ENCODE measurements around the gene SH2D5.

The SH2D5 gene

DNA sequence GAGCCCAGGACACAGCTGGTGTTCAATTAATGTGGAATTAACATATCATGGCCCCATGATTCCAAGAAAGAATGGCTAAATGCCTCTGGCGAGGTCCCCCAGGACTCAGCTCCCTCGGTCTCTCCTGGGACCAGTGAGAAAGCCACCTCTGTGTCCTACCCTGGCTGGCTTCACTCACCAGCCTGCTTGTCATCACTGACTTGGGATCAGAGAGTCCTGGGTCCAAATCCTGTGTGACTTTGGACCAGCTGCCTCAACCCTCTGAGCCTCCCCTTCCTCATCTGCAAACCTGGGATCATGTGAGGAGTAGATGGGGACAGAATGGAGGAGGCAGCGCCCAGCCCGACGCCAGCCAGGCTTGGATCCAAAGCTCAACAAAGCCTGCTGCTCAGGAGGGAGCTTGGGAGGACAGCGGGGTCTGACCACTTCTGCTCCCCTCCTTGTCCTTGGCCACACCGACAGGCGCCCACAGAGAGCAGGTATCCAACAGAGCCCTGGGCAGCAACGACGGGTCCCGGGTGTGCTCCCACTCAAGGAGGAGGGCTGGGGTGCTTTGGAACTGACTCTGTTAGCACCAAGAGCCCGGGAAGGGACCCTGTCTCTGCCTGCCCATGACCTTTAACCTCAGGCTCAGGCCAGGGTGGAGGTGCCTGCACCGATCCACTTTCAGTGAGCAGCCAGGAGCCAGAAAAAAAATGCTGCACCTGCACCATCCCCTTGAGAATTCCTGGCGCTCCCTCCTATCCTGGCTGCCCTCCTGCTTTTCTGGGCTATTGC lies 3.2 kb downstream of the SH2D5 start:
- no peak for ATAC-seq

GRCh38 chr1:20728371-20729154 lies 3.9 kb downstream of the SH2D5 start:
- TF ChIP-seq BACH2 (CRISPR knock-in tag; IDR thresholded peaks at IDR 0.05; ENCODE audit: borderline replicate concordance) (no peak), CSDC2 (CRISPR knock-in tag; IDR thresholded peaks at IDR 0.05) (no peak), GLIS3 (CRISPR knock-in tag; IDR thresholded peaks at IDR 0.05) (no peak), SNAI2 (CRISPR knock-in tag; IDR thresholded peaks at IDR 0.05) (no peak), CREB5 (CRISPR knock-in tag; IDR thresholded peaks at IDR 0.05; ENCODE audit: low read depth) (no peak), RARB (CRISPR knock-in tag; IDR thresholded peaks at IDR 0.05) (no peak), ZNF565 (CRISPR knock-in tag; conservative IDR thresholded peaks at IDR 0.05; ENCODE audit: low read depth) (no peak), TOX (CRISPR knock-in tag; IDR thresholded peaks at IDR 0.05; ENCODE audit: borderline replicate concordance) (no peak), ESRRG (CRISPR knock-in tag; IDR thresholded peaks at IDR 0.05) (no peak)
- TF ChIP-seq, protein P1, sequence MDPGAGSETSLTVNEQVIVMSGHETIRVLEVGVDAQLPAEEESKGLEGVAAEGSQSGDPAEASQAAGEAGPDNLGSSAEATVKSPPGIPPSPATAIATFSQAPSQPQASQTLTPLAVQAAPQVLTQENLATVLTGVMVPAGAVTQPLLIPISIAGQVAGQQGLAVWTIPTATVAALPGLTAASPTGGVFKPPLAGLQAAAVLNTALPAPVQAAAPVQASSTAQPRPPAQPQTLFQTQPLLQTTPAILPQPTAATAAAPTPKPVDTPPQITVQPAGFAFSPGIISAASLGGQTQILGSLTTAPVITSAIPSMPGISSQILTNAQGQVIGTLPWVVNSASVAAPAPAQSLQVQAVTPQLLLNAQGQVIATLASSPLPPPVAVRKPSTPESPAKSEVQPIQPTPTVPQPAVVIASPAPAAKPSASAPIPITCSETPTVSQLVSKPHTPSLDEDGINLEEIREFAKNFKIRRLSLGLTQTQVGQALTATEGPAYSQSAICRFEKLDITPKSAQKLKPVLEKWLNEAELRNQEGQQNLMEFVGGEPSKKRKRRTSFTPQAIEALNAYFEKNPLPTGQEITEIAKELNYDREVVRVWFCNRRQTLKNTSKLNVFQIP (CRISPR knock-in tag; IDR thresholded peaks at IDR 0.05; ENCODE audit: borderline replicate concordance, low read depth): no peak
- no peak for ATAC-seq

More for the DNA sequence above, 3.2 kb downstream of the SH2D5 start:
- TF ChIP-seq ESRRG (CRISPR knock-in tag; IDR thresholded peaks at IDR 0.05): no peak
- TF ChIP-seq GLIS3 (CRISPR knock-in tag; IDR thresholded peaks at IDR 0.05): no peak
- TF ChIP-seq ZNF8 (CRISPR knock-in tag; IDR thresholded peaks at IDR 0.05): no peak
- no peak for TF ChIP-seq RARB (CRISPR knock-in tag; IDR thresholded peaks at IDR 0.05)
- no peak for TF ChIP-seq ZFP3 (CRISPR knock-in tag; IDR thresholded peaks at IDR 0.05)
- TF ChIP-seq ZNF565 (CRISPR knock-in tag; conservative IDR thresholded peaks at IDR 0.05; ENCODE audit: low read depth): no peak
- no peak for TF ChIP-seq TSHZ2 (CRISPR knock-in tag; IDR thresholded peaks at IDR 0.05)
- TF ChIP-seq ZFP30 (CRISPR knock-in tag; IDR thresholded peaks at IDR 0.05): no peak
- TF ChIP-seq CSDC2 (CRISPR knock-in tag; IDR thresholded peaks at IDR 0.05): no peak
- TF ChIP-seq ARNTL (CRISPR knock-in tag; IDR thresholded peaks at IDR 0.05; ENCODE audit: borderline replicate concordance, low read depth): no peak
- no peak for TF ChIP-seq OSR1 (CRISPR knock-in tag; IDR thresholded peaks at IDR 0.05)

- TF ChIP-seq TOX (CRISPR knock-in tag; IDR thresholded peaks at IDR 0.05; ENCODE audit: borderline replicate concordance) (no peak), ESRRG (CRISPR knock-in tag; IDR thresholded peaks at IDR 0.05) (no peak), ARNTL (CRISPR knock-in tag; IDR thresholded peaks at IDR 0.05; ENCODE audit: borderline replicate concordance, low read depth) (no peak), SNAI2 (CRISPR knock-in tag; IDR thresholded peaks at IDR 0.05) (no peak), GLIS3 (CRISPR knock-in tag; IDR thresholded peaks at IDR 0.05) (no peak), ZFP3 (CRISPR knock-in tag; IDR thresholded peaks at IDR 0.05) (no peak), ZC3H10 (CRISPR knock-in tag; IDR thresholded peaks at IDR 0.05) (no peak)
- TF ChIP-seq, protein P2, sequence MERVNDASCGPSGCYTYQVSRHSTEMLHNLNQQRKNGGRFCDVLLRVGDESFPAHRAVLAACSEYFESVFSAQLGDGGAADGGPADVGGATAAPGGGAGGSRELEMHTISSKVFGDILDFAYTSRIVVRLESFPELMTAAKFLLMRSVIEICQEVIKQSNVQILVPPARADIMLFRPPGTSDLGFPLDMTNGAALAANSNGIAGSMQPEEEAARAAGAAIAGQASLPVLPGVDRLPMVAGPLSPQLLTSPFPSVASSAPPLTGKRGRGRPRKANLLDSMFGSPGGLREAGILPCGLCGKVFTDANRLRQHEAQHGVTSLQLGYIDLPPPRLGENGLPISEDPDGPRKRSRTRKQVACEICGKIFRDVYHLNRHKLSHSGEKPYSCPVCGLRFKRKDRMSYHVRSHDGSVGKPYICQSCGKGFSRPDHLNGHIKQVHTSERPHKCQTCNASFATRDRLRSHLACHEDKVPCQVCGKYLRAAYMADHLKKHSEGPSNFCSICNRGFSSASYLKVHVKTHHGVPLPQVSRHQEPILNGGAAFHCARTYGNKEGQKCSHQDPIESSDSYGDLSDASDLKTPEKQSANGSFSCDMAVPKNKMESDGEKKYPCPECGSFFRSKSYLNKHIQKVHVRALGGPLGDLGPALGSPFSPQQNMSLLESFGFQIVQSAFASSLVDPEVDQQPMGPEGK (CRISPR knock-in tag; IDR thresholded peaks at IDR 0.05; ENCODE audit: borderline replicate concordance): no peak
- no peak for ATAC-seq
Measured at GRCh38 chr1:20727746-20728316, 4.7 kb downstream of the SH2D5 start.
